ENCODE data around the gene SPATA16.

SPATA16 gene

GRCh38 chr3:172938788-172939187, 202.2 kb downstream of the SPATA16 start:
- CTCF ChIA-PET = interaction anchor here (0.6 kb wide), 1 partner anchor 1371 kb away, joined by 5 read pairs; no protein-coding TSS in a partner anchor
- DNase-seq (ENCODE audit: extremely low spot score) = no peak
- no peak for TF ChIP-seq LEF1 (IDR thresholded peaks at IDR 0.05; ENCODE audit: borderline replicate concordance)
- TF ChIP-seq FOXM1 (IDR thresholded peaks at IDR 0.05; ENCODE audit: borderline replicate concordance) = no peak
- TF ChIP-seq ZNF384 (IDR thresholded peaks at IDR 0.05) = no peak
- TF ChIP-seq SP1 (IDR thresholded peaks at IDR 0.05) = no peak
- no peak for TF ChIP-seq ARNT (IDR thresholded peaks at IDR 0.05)
- no peak for TF ChIP-seq TARDBP (IDR thresholded peaks at IDR 0.05)
- TF ChIP-seq ELF4 (IDR thresholded peaks at IDR 0.05) = no peak
- no peak for TF ChIP-seq NFRKB (IDR thresholded peaks at IDR 0.05)
- TF ChIP-seq SUZ12 (IDR thresholded peaks at IDR 0.05) = no peak
- no peak for TF ChIP-seq HDGF (IDR thresholded peaks at IDR 0.05; ENCODE audit: borderline replicate concordance)
- TF ChIP-seq L3MBTL2 (conservative IDR thresholded peaks at IDR 0.05) = no peak
- no peak for TF ChIP-seq CTBP1 (IDR thresholded peaks at IDR 0.05; ENCODE audit: borderline replicate concordance)
- POLR2A ChIA-PET = no interaction called here

- no peak for DNase-seq (ENCODE audit: extremely low spot score)
- POLR2A ChIA-PET = no interaction called here
- CTCF ChIA-PET = no interaction called here
- TF ChIP-seq LEF1 (IDR thresholded peaks at IDR 0.05; ENCODE audit: borderline replicate concordance) (no peak), CTBP1 (IDR thresholded peaks at IDR 0.05; ENCODE audit: borderline replicate concordance) (no peak), ELF4 (IDR thresholded peaks at IDR 0.05) (no peak), SUZ12 (IDR thresholded peaks at IDR 0.05) (no peak), FOXA1 (IDR thresholded peaks at IDR 0.05) (no peak), BHLHE40 (IDR thresholded peaks at IDR 0.05; ENCODE audit: borderline replicate concordance) (no peak)
Observed at GRCh38 chr3:172931746-172932285, 209.2 kb downstream of the SPATA16 start.

- no peak for TF ChIP-seq CTBP1 (IDR thresholded peaks at IDR 0.05; ENCODE audit: borderline replicate concordance)
- no peak for TF ChIP-seq HDGF (IDR thresholded peaks at IDR 0.05; ENCODE audit: borderline replicate concordance)
- no peak for TF ChIP-seq FOXA1 (IDR thresholded peaks at IDR 0.05)
- no peak for TF ChIP-seq LEF1 (IDR thresholded peaks at IDR 0.05; ENCODE audit: borderline replicate concordance)
- TF ChIP-seq SUZ12 (IDR thresholded peaks at IDR 0.05) = no peak
- no peak for TF ChIP-seq ELF4 (IDR thresholded peaks at IDR 0.05)
- TF ChIP-seq ARNT (IDR thresholded peaks at IDR 0.05) = no peak
- TF ChIP-seq PKNOX1 (IDR thresholded peaks at IDR 0.05) = no peak
- TF ChIP-seq L3MBTL2 (conservative IDR thresholded peaks at IDR 0.05) = no peak
- TF ChIP-seq SP1 (IDR thresholded peaks at IDR 0.05) = no peak
- TF ChIP-seq TARDBP (IDR thresholded peaks at IDR 0.05) = no peak
- TF ChIP-seq NFRKB (IDR thresholded peaks at IDR 0.05) = no peak
- CTCF ChIA-PET = no interaction called here
- no peak for DNase-seq (ENCODE audit: extremely low spot score)
- POLR2A ChIA-PET = no interaction called here
Observed at GRCh38 chr3:172929451-172929850, 211.6 kb downstream of the SPATA16 start.

- no peak for DNase-seq (ENCODE audit: extremely low spot score)
- ChIA-PET CTCF (no interaction called here), POLR2A (no interaction called here)
- TF ChIP-seq PKNOX1 (IDR thresholded peaks at IDR 0.05) (no peak), ZNF384 (IDR thresholded peaks at IDR 0.05) (no peak), BHLHE40 (IDR thresholded peaks at IDR 0.05; ENCODE audit: borderline replicate concordance) (no peak), FOXK2 (IDR thresholded peaks at IDR 0.05) (no peak), SP1 (IDR thresholded peaks at IDR 0.05) (no peak), LEF1 (IDR thresholded peaks at IDR 0.05; ENCODE audit: borderline replicate concordance) (no peak), SUZ12 (IDR thresholded peaks at IDR 0.05) (no peak), L3MBTL2 (conservative IDR thresholded peaks at IDR 0.05) (no peak), FOXA1 (IDR thresholded peaks at IDR 0.05) (no peak), NFRKB (IDR thresholded peaks at IDR 0.05) (no peak), FOXM1 (IDR thresholded peaks at IDR 0.05; ENCODE audit: borderline replicate concordance) (no peak), ARNT (IDR thresholded peaks at IDR 0.05) (no peak)
Observed at GRCh38 chr3:172924546-172924945, 216.5 kb downstream of the SPATA16 start.

GRCh38 chr3:172919297-172919683, 221.7 kb downstream of the SPATA16 start:
- TF ChIP-seq FOXA1 (IDR thresholded peaks at IDR 0.05) = no peak
- TF ChIP-seq SP1 (IDR thresholded peaks at IDR 0.05) = no peak
- no peak for DNase-seq (ENCODE audit: extremely low spot score)
- POLR2A ChIA-PET = no interaction called here
- CTCF ChIA-PET = interaction anchor here (0.6 kb wide), 1 partner anchor 1048 kb away, joined by 3 read pairs; no protein-coding TSS in a partner anchor

- CTCF ChIA-PET = interaction anchor here (0.6 kb wide), 1 partner anchor 1049 kb away, joined by 3 read pairs; no protein-coding TSS in a partner anchor
- POLR2A ChIA-PET = no interaction called here
Observed at GRCh38 chr3:172918568-172919296, 222.3 kb downstream of the SPATA16 start.

More at GRCh38 chr3:172918568-172919296, 222.3 kb downstream of the SPATA16 start:
- no peak for DNase-seq (ENCODE audit: extremely low spot score)
- no peak for TF ChIP-seq NFRKB (IDR thresholded peaks at IDR 0.05)
- TF ChIP-seq L3MBTL2 (conservative IDR thresholded peaks at IDR 0.05) = no peak
- TF ChIP-seq TARDBP (IDR thresholded peaks at IDR 0.05) = no peak
- TF ChIP-seq SP1 (IDR thresholded peaks at IDR 0.05) = no peak
- TF ChIP-seq HDGF (IDR thresholded peaks at IDR 0.05; ENCODE audit: borderline replicate concordance) = no peak
- TF ChIP-seq CTBP1 (IDR thresholded peaks at IDR 0.05; ENCODE audit: borderline replicate concordance) = no peak
- no peak for TF ChIP-seq PKNOX1 (IDR thresholded peaks at IDR 0.05)
- TF ChIP-seq ELF4 (IDR thresholded peaks at IDR 0.05) = no peak
- no peak for TF ChIP-seq ZNF384 (IDR thresholded peaks at IDR 0.05)
